Keratinocyte (primary cell): ENCODE results near the gene CNTNAP2. TPM values are rescaled to one million over a fixed set of nuclear protein-coding genes. Genes with fewer than 3 reads are reported as not detected.

Experiments used
- DNase-seq: peaks from one replicate; pipeline ENCODE4 v3.0.0-alpha.2; 2011; ENCODE audit warnings: low read depth, missing footprints, low spot score
- FAIRE-seq: peaks from 2 replicates; lab custom pipeline; 2011; peaks lifted over from hg19 to GRCh38; lab: Jason Lieb, UNC
- H2AFZ ChIP-seq: 2 replicates; pipeline ENCODE4 v1.6.0; 2012; ENCODE audit warnings: low read length, control low read depth, inconsistent platforms; ENCODE audit not compliant: control insufficient read depth
- H3K27ac ChIP-seq: 2 replicates; pipeline ENCODE4 v1.5.1; 2011; ENCODE audit warnings: low read length; ENCODE audit not compliant: control insufficient read depth, insufficient read depth
- H3K27me3 ChIP-seq: 3 replicates; pipeline ENCODE4 v1.6.0; 2011; ENCODE audit warnings: low read length; ENCODE audit not compliant: control insufficient read depth, insufficient read depth; ENCODE audit errors: extremely low read depth
- H3K36me3 ChIP-seq, 2 experiments: 2 replicates in 1 of 2; 3 replicates in 1 of 2; pipeline ENCODE4 v1.5.1; 2011; ENCODE audit warnings: low read length in 2 of 2, mild to moderate bottlenecking in 1 of 2; ENCODE audit not compliant: control insufficient read depth in 2 of 2, insufficient read depth in 2 of 2; ENCODE audit errors: extremely low read depth in 1 of 2
- H3K4me1 ChIP-seq: 3 replicates; pipeline ENCODE4 v1.5.1; 2011; ENCODE audit warnings: low read length; ENCODE audit not compliant: control insufficient read depth, insufficient read depth; ENCODE audit errors: extremely low read depth
- H3K4me2 ChIP-seq: 3 replicates; pipeline ENCODE4 v1.6.0; 2011; ENCODE audit warnings: low read depth, low read length; ENCODE audit not compliant: control insufficient read depth, insufficient read depth; ENCODE audit errors: extremely low read depth
- H3K4me3 ChIP-seq, 3 experiments: fragments of 200-600 bp in 1 of 3; sonication (generic) in 1 of 3; 2 replicates in 2 of 3; 3 replicates in 1 of 3; pipeline ENCODE4 v1.5.1; 2011 to 2016; ENCODE audit warnings: low read length in 3 of 3, mild to moderate bottlenecking in 3 of 3, control low read depth in 2 of 3, inconsistent platforms in 1 of 3, low read depth in 1 of 3, mixed read lengths in 1 of 3, mixed run types in 1 of 3, moderate library complexity in 1 of 3; ENCODE audit not compliant: control insufficient read depth in 2 of 3, insufficient read depth in 2 of 3; ENCODE audit errors: extremely low read depth in 1 of 3
- H3K79me2 ChIP-seq: 2 replicates; pipeline ENCODE4 v1.6.0; 2012; ENCODE audit warnings: low read length; ENCODE audit not compliant: control insufficient read depth, insufficient read depth
- H3K9ac ChIP-seq: 3 replicates; pipeline ENCODE4 v1.6.0; 2011; ENCODE audit warnings: low read length; ENCODE audit not compliant: control insufficient read depth, insufficient read depth; ENCODE audit errors: extremely low read depth
- H3K9me1 ChIP-seq: 3 replicates; pipeline ENCODE4 v1.6.0; 2011; ENCODE audit warnings: low read length; ENCODE audit not compliant: control insufficient read depth, insufficient read depth; ENCODE audit errors: extremely low read depth
- H3K9me3 ChIP-seq: 2 replicates; pipeline ENCODE4 v1.5.1; 2012; ENCODE audit warnings: low read depth, low read length; ENCODE audit not compliant: control insufficient read depth
- H4K20me1 ChIP-seq: 3 replicates; pipeline ENCODE4 v1.6.0; 2011; ENCODE audit warnings: low read length; ENCODE audit not compliant: control insufficient read depth, insufficient read depth; ENCODE audit errors: extremely low read depth
- CTCF ChIP-seq, 3 experiments: IDR thresholded peaks in 1 of 3; conservative IDR thresholded peaks in 1 of 3; optimal IDR thresholded peaks in 1 of 3; 2 replicates in 2 of 3; 3 replicates in 1 of 3; pipeline versions ENCODE3 to v1.5.1; 2011; ENCODE audit warnings: low read length in 3 of 3, mild to moderate bottlenecking in 3 of 3, moderate library complexity in 2 of 3, control low read depth in 1 of 3, inconsistent platforms in 1 of 3; ENCODE audit not compliant: insufficient read depth in 2 of 3; ENCODE audit errors: extremely low read depth in 1 of 3
- EZH2 ChIP-seq: IDR thresholded peaks from one replicate; pipeline ENCODE4 v1.6.1; 2012; ENCODE audit warnings: inconsistent platforms, mild to moderate bottlenecking, low read length, moderate library complexity
- dilution Hi-C: fragments of 300-500 bp; cut with MboI; formaldehyde crosslinking; loops from one replicate; pipeline ENCODE4 v1.7.0; 2020; ENCODE audit warnings: low sequenced_read_pairs; ENCODE audit not compliant: extremely low pct_ligation_motif_present
- polyA plus RNA-seq, 5 experiments: library from polyadenylated mRNA; depleted of rRNA in 3 of 5; stranded (reverse) in 3 of 5; stranded (forward) in 1 of 5; unstranded in 1 of 5; fragments of >200 nt; gene quantifications; 1 replicate in 1 of 5; 2 replicates in 3 of 5; 3 replicates in 1 of 5; pipeline versions ENCODE4 v1.2.1 to v1.2.3, GENCODE V29; 2011 to 2012; ENCODE audit warnings: missing spikeins in 2 of 5, low read depth in 1 of 5, low replicate concordance in 1 of 5

The CNTNAP2 gene
- polyA plus RNA-seq, 1 donor (not counting 4 experiments of a cell fraction or from before 2014, with no cell fraction given): 1.4 TPM

DNA sequence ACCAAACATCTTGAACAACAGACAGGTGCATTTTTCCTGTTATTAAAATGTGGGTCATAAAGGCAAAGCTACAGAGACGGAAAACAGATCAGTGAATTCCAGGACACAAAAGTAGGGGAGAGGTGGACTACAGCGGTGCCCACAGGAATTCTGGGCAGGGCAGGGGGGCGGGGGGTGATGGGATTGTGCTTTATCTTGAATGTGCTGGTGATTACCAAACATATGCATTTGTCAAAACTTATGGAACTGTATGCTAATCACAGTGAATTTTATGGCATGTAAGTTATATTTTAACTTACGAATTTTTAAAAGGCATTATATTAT, 519.4 kb downstream of the CNTNAP2 start:
- no peaks in the 10 kb centered on the region for H3K9me1 ChIP-seq
- no peaks in the 10 kb centered on the region for H3K36me3 ChIP-seq
- H3K4me3 ChIP-seq: no peak overlapping the region
- no peak overlapping the region for H3K4me2 ChIP-seq
- DNase-seq: no peak
- no peaks in the 10 kb centered on the region for H3K9me3 ChIP-seq
- TF ChIP-seq EZH2 (no peak), CTCF (optimal IDR thresholded peaks at IDR 0.05 in 1 of 3, IDR thresholded peaks at IDR 0.05 in 1 of 3, conservative IDR thresholded peaks at IDR 0.05 in 1 of 3; ENCODE audit: extremely low read depth in 1 of 3, insufficient read depth in 2 of 3, low read length in 3 of 3) (no peak)
- H3K4me1 ChIP-seq: no peaks in the 10 kb centered on the region
- no peak for FAIRE-seq
- dilution Hi-C loops: no loop called here
- H3K27me3 ChIP-seq: no peaks in the 10 kb centered on the region
- H4K20me1 ChIP-seq: no peaks in the 10 kb centered on the region
- H3K79me2 ChIP-seq: no peaks in the 10 kb centered on the region
- H3K27ac ChIP-seq: no peak overlapping the region
- H3K9ac ChIP-seq: no peak overlapping the region
- no peak overlapping the region for H2AFZ ChIP-seq

DNA sequence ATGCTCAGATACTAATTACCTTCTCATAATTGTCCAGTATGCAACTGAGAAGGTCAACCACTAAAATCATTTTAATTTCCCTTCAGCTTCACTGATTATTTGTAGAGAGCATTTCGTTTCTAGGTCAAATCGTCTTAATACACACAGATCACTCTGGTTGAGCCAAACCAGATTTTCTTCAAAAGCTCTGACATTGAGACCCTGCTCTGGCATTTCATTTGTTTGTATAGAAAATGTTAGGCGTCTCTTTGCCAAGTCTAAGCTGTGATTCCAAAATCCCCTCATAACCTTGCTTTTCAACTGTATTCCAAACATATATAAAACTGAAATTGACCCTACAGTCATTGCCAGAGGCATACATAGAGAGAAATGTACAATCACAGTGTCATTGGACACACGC, 520.0 kb downstream of the CNTNAP2 start:
- no peak overlapping the region for H2AFZ ChIP-seq
- no peak overlapping the region for H3K4me3 ChIP-seq
- FAIRE-seq (no peak), DNase-seq (no peak)
- no peaks in the 10 kb centered on the region for H3K9me1 ChIP-seq
- H3K27me3 ChIP-seq: no peaks in the 10 kb centered on the region
- H3K4me1 ChIP-seq: no peaks in the 10 kb centered on the region
- no peak for TF ChIP-seq CTCF (optimal IDR thresholded peaks at IDR 0.05 in 1 of 3, IDR thresholded peaks at IDR 0.05 in 1 of 3, conservative IDR thresholded peaks at IDR 0.05 in 1 of 3; ENCODE audit: extremely low read depth in 1 of 3, insufficient read depth in 2 of 3, low read length in 3 of 3)
- TF ChIP-seq EZH2: no peak
- H3K36me3 ChIP-seq: no peaks in the 10 kb centered on the region
- H3K4me2 ChIP-seq: no peak overlapping the region
- no peak overlapping the region for H3K9ac ChIP-seq
- no peaks in the 10 kb centered on the region for H3K79me2 ChIP-seq
- H4K20me1 ChIP-seq: no peaks in the 10 kb centered on the region
- no peak overlapping the region for H3K27ac ChIP-seq
- no peaks in the 10 kb centered on the region for H3K9me3 ChIP-seq
- dilution Hi-C loops: no loop called here
